ENCODE data around the gene SLC18A2. TPM values are rescaled to one million over a fixed set of nuclear protein-coding genes. Genes with fewer than 3 reads are reported as not detected.

The SLC18A2 gene
- total RNA-seq: 0.07 to 0.13 TPM (median 0.09 TPM) in 3 replicates

DNA sequence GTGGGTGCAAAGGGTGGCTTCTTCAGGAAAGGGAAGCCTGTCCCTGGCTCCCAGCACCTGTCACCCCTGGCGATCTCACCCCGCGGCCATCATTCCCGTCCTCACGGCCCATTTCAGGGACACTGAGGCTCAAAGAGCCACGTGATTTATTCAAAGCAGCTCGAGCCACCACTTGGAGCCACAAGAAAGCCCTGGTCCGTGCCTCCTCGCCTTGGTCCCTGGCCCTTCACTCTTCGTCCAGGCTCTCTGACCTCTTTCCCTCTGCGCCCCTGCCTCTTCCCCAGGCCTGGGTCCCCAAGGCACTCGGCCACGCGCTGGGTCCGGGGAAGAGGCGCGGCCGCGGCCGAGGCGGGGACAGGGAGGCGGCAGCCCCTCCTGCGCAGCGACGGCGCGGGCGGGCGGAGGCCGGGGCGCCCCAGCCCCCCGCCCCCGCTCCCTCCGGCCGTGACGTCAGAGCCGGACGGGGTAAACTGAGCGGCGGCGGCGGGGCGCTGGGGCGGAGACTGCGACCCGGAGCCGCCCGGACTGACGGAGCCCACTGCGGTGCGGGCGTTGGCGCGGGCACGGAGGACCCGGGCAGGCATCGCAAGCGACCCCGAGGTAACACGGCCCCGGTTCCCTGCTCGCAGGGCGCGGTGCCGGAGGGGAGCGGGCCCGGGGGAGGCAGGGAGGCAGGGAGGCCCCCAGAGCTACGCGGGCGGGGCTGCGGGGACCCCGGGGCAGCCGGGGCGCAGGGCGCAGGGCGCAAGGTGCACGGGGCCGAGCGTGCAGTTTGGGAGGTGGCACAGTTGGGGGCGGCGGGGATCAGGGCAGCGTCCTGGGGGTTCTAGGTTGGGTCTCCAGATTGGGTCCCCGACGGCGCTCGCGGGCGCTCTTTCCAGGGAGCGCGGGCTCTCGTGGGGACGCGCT, at the start of gene SLC18A2:
TSS of gene SLC18A2 (plus strand) at position 494 of the 909 bp plus-strand sequence. CDS start 580 bp downstream, outside the sequence.
- no peak for DNase-seq (ENCODE audit: low spot score in 2 of 2, unreplicated experiment in 2 of 2)
- Mint-ChIP-seq H3K4me1 (peaks cover 4% of the 10 kb centered on the region), H3K27ac (no peak within 1 kb of the TSS), H3K27me3 (ENCODE audit: low read depth) (peaks cover 89% of the 10 kb centered on the region), H3K36me3 (no peaks in the 10 kb centered on the region), H3K9me3 (no peaks in the 10 kb centered on the region), H3K4me3 (peak within 1 kb of the TSS; percentile 53)
- no peak for TF ChIP-seq CTCF (IDR thresholded peaks at IDR 0.05; ENCODE audit: unreplicated experiment)

GRCh38 chr10:117197189-117197588, 43.7 kb upstream of the SLC18A2 start, which contains the start of gene KCNK18:
KCNK18 (plus strand) TSS chr10:117197489; CDS start chr10:117197489, 0 bp downstream.
- Mint-ChIP-seq H3K4me3 (no peak within 1 kb of the TSS), H3K9me3 (no peaks in the 10 kb centered on the region), H3K27me3 (ENCODE audit: low read depth) (peaks cover 58% of the 10 kb centered on the region), H3K27ac (no peak within 1 kb of the TSS), H3K36me3 (no peaks in the 10 kb centered on the region), H3K4me1 (no peaks in the 10 kb centered on the region)
- no peak for TF ChIP-seq CTCF (IDR thresholded peaks at IDR 0.05; ENCODE audit: unreplicated experiment)
- no peak for DNase-seq (ENCODE audit: low spot score in 2 of 2, unreplicated experiment in 2 of 2)

DNA sequence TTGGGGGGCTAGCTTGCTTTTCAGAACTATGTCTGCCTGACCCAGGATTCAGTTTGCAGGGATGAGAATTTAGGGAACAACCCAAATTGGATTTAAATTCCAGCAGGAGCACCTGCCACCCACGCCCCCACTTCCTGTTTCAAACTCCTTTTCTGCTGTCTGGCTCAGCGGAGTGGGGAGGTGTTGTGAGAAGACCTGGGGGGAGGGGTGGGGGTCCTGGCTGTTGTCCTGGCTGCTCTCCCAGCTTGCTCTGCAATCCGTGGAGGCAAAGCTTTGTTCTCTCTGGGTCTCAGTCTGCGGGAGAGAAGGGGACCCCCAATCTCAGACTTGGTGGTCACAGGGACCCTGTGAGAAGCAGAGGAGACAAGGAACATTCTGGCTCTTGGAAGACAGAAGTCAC, 42.8 kb upstream of the SLC18A2 start:
- DNase-seq (ENCODE audit: low spot score in 2 of 2, unreplicated experiment in 2 of 2): no peak
- Mint-ChIP-seq H3K9me3 (no peaks in the 10 kb centered on the region), H3K27me3 (ENCODE audit: low read depth) (peaks cover 54% of the 10 kb centered on the region), H3K4me1 (no peaks in the 10 kb centered on the region), H3K36me3 (no peaks in the 10 kb centered on the region), H3K4me3 (no peak overlapping the region), H3K27ac (no peak overlapping the region)
- TF ChIP-seq CTCF (IDR thresholded peaks at IDR 0.05; ENCODE audit: unreplicated experiment): no peak

GRCh38 chr10:117201826-117202225, 39.1 kb upstream of the SLC18A2 start:
- no peak for TF ChIP-seq CTCF (IDR thresholded peaks at IDR 0.05; ENCODE audit: unreplicated experiment)
- H3K9me3 Mint-ChIP-seq: peaks cover 4% of the 10 kb centered on the region

DNA sequence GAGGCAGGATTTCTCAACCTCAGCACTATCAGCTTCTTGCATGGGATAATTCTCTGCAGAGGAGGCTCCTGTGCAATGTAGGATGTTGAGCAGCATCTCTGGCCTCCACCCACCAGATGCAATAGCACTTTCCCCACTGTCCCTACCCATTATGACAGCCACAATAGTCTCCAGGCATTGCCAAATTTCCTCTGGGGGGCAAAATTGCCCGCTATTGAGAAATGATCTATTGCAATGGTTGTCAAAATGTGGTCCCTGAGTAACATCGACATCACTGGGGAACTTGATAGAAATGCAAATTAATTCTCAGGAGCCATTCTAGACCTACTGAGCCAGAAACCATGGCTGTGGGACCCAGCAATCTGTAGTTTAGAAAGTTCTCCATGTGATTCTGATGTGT, 36.6 kb upstream of the SLC18A2 start:
- H3K9me3 Mint-ChIP-seq: peaks cover 4% of the 10 kb centered on the region
- H3K36me3 Mint-ChIP-seq: no peaks in the 10 kb centered on the region
- TF ChIP-seq CTCF (IDR thresholded peaks at IDR 0.05; ENCODE audit: unreplicated experiment): no peak
- no peak for DNase-seq (ENCODE audit: low spot score in 2 of 2, unreplicated experiment in 2 of 2)
- H3K4me3 Mint-ChIP-seq: no peak overlapping the region
- peaks cover 41% of the 10 kb centered on the region for H3K27me3 Mint-ChIP-seq (ENCODE audit: low read depth)
- peaks cover 2% of the 10 kb centered on the region for H3K4me1 Mint-ChIP-seq
- H3K27ac Mint-ChIP-seq: no peak overlapping the region

More at GRCh38 chr10:117201826-117202225, 39.1 kb upstream of the SLC18A2 start:
- H3K27ac Mint-ChIP-seq: no peak overlapping the region
- no peak overlapping the region for H3K4me3 Mint-ChIP-seq
- H3K27me3 Mint-ChIP-seq (ENCODE audit: low read depth): peaks cover 36% of the 10 kb centered on the region
- H3K36me3 Mint-ChIP-seq: no peaks in the 10 kb centered on the region
- no peak for DNase-seq (ENCODE audit: low spot score in 2 of 2, unreplicated experiment in 2 of 2)
- peaks cover 2% of the 10 kb centered on the region for H3K4me1 Mint-ChIP-seq

Data from mesothelial cell of epicardium (in vitro differentiated cells).